BJ (cell line): Measurements from ENCODE around the gene GLI1. TPM values are rescaled to one million over a fixed set of nuclear protein-coding genes. Genes with fewer than 3 reads are reported as not detected.

ENCODE experiments used
- CTCF ChIA-PET: fragments of 350-600 bp; formaldehyde crosslinking; extraction: SDS; loops from one replicate; lab custom pipeline; 2021; ENCODE audit warnings: antibody characterized with exemption, inconsistent platforms; lab: Yijun Ruan, JAX
- POLR2A ChIA-PET: fragments of 300-600 bp; sonication (Branson Sonifier 250); formaldehyde crosslinking; extraction: SDS; loops from one replicate; lab custom pipeline; 2021; ENCODE audit warnings: antibody characterized with exemption; lab: Charles Lee
- DNase-seq: peaks from one replicate; pipeline ENCODE4 v3.0.0-alpha.2; 2011; ENCODE audit warnings: low read depth
- H3K27me3 ChIP-seq: 2 replicates; pipeline ENCODE4 v1.6.0; 2011; ENCODE audit warnings: low read length; ENCODE audit not compliant: control insufficient read depth, insufficient read depth
- H3K36me3 ChIP-seq: 2 replicates; pipeline ENCODE4 v1.5.1; 2011; ENCODE audit warnings: low read length; ENCODE audit not compliant: control insufficient read depth, insufficient read depth
- H3K4me3 ChIP-seq: 2 replicates; pipeline ENCODE4 v1.5.1; 2011; ENCODE audit warnings: low read depth, mild to moderate bottlenecking, control low read depth, low read length
- CTCF ChIP-seq: IDR thresholded peaks from 2 replicates; pipeline ENCODE4 v1.5.1; 2011; ENCODE audit warnings: low read depth, mild to moderate bottlenecking, control low read depth, inconsistent platforms, low read length, moderate library complexity; ENCODE audit not compliant: insufficient read depth
- polyA plus RNA-seq: library from polyadenylated mRNA; depleted of rRNA; stranded (reverse); fragments of >200 nt; gene quantifications from 2 replicates; pipeline ENCODE4 v1.2.3, GENCODE V29; 2011

GLI1 gene
- polyA plus RNA-seq, 1 experiment: 9.0 TPM

GRCh38 chr12:57467212-57467874, 7.8 kb downstream of the GLI1 start:
- H3K36me3 ChIP-seq: no peaks in the 10 kb centered on the region; the same call in 1 of the 2 replicates
- ChIA-PET POLR2A (no interaction called here), CTCF (no interaction called here)

GRCh38 chr12:57467915-57468314, 8.3 kb downstream of the GLI1 start:
- no peak for DNase-seq
- Histone ChIP-seq H3K27me3 (peaks cover 8% of the 10 kb centered on the region), H3K4me3 (no peak overlapping the region), H3K36me3 (no peaks in the 10 kb centered on the region; the same call in 1 of the 2 replicates)
- ChIA-PET CTCF (no interaction called here), POLR2A (no interaction called here)
- TF ChIP-seq CTCF: no peak

More at GRCh38 chr12:57467212-57467874, 7.8 kb downstream of the GLI1 start:
- no peak for DNase-seq
- no peak overlapping the region for H3K4me3 ChIP-seq
- peaks cover 2% of the 10 kb centered on the region for H3K27me3 ChIP-seq
- no peak for TF ChIP-seq CTCF

GRCh38 chr12:57469296-57470164, 9.9 kb downstream of the GLI1 start:
- DNase-seq: no peak
- peaks cover 18% of the 10 kb centered on the region for H3K27me3 ChIP-seq
- TF ChIP-seq CTCF: no peak
- CTCF ChIA-PET: interaction anchor here (3.2 to 3.8 kb wide), 2 partner anchors 7 to 11 kb away, joined by 17 to 20 read pairs; partner anchors contain the start of gene GLI1
- no peak overlapping the region for H3K4me3 ChIP-seq
- POLR2A ChIA-PET: no interaction called here
- no peaks in the 10 kb centered on the region; the same call in 1 of the 2 replicates for H3K36me3 ChIP-seq

GRCh38 chr12:57470286-57470969, 10.8 kb downstream of the GLI1 start:
- DNase-seq: no peak

More at GRCh38 chr12:57470286-57470969, 10.8 kb downstream of the GLI1 start:
- no peak for TF ChIP-seq CTCF
- ChIA-PET CTCF (interaction anchor here (3.2 to 3.8 kb wide), 2 partner anchors 8 to 12 kb away, joined by 17 to 20 read pairs; partner anchors contain the start of gene GLI1), POLR2A (no interaction called here)
- no peaks in the 10 kb centered on the region; the same call in 1 of the 2 replicates for H3K36me3 ChIP-seq
- H3K4me3 ChIP-seq: no peak overlapping the region
- peaks cover 27% of the 10 kb centered on the region for H3K27me3 ChIP-seq
